Upper lobe of left lung (tissue), 4 donors: ENCODE data around the gene KIAA0232.

ENCODE experiments used
- CTCF ChIP-seq, 6 experiments: fragments of 450-650 bp in 4 of 6; fragments of 200-600 bp in 2 of 6; sonication (generic) in 2 of 6; IDR thresholded peaks; one replicate each; pipeline ENCODE4 v1.5.1; 2016 to 2019; ENCODE audit warnings: antibody characterized with exemption in 6 of 6
- POLR2AphosphoS5 ChIP-seq, 2 donors: sonication (generic); formaldehyde crosslinking; IDR thresholded peaks; one replicate each; pipeline ENCODE4 v1.5.1; 2017; ENCODE audit warnings: antibody characterized with exemption in 2 of 2

GRCh38 chr4:6910960-6911874 is 128.7 kb downstream of the KIAA0232 start:
- TF ChIP-seq CTCF (IDR thresholded peaks at IDR 0.05) (no peak), POLR2AphosphoS5 (IDR thresholded peaks at IDR 0.05) (no peak)
